Measurements from ENCODE around the gene HK1. TPM values are rescaled to one million over a fixed set of nuclear protein-coding genes. Genes with fewer than 3 reads are reported as not detected.
A peak's percentile ranks its signal among the peaks of the same experiment; 100 is the strongest.

Gene HK1
- total and polyA plus RNA-seq, 2 of the 13 experiments (the other 11 are each of a cell fraction or from before 2014, with no cell fraction given), result 0.29 to 1.5 TPM

DNA sequence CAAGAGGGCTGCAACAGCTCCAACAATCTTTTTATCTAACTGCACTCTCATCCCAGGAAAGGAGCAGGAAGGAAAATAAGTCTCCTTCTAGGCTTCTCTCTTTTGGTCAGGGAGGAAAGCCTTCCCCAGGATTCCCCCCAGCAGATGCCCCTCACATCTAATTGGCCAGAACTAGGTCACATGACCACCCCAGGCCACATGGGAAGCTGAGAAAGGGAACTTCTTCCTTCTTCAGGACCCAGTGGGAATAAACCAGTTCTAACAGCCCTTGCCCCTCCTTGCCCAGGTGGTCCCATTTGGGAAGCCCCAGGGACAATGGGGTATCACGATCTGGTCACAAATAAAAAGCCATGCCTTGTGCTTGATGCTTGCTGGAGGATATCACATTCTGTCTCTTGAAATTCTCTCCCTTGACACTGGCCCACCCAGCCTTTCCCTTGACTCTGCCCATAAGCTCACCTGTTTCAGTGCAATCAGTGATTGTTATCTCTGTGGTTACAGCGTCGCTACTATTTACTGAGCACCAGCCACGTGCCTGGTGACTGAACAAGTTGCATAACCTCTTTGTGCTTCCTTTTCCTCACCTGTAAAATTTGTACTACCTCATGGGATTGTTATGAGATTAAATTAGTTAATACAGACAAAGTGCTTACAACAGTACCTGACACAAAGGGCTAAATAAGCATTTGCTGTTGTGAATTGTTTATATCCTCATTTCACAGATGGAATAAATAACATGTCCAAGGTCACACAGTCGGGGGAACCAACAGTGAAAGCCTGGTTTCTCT is 147.4 kb downstream of the HK1 start (continued):
- no peak for TF ChIP-seq ASH2L (IDR thresholded peaks at IDR 0.05; ENCODE audit: insufficient read length, low read depth, low read length)
- TF ChIP-seq, protein P1, sequence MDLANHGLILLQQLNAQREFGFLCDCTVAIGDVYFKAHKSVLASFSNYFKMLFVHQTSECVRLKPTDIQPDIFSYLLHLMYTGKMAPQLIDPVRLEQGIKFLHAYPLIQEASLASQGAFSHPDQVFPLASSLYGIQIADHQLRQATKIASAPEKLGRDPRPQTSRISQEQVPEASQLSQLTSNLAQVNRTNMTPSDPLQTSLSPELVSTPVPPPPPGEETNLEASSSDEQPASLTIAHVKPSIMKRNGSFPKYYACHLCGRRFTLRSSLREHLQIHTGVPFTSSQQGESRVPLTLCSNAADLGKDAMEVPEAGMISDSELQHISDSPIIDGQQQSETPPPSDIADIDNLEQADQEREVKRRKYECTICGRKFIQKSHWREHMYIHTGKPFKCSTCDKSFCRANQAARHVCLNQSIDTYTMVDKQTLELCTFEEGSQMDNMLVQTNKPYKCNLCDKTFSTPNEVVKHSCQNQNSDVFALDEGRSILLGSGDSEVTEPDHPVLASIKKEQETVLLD (CRISPR knock-in tag; IDR thresholded peaks at IDR 0.05; ENCODE audit: low read depth), result 0 out of 2 replicates have a peak, but pooled peaks have one; percentile 18
- peak; percentile 67 for TF ChIP-seq PHF5A (CRISPR knock-in tag; IDR thresholded peaks at IDR 0.05; ENCODE audit: low read depth, unreplicated experiment)
- TF ChIP-seq ZBTB3 (CRISPR knock-in tag; IDR thresholded peaks at IDR 0.05; ENCODE audit: borderline replicate concordance, low read depth), result no peak
- 0 out of 2 replicates have a peak, but pooled peaks have one; percentile 35 for TF ChIP-seq YEATS4 (CRISPR knock-in tag; IDR thresholded peaks at IDR 0.05; ENCODE audit: borderline replicate concordance)
- TF ChIP-seq SNAPC2 (CRISPR knock-in tag; IDR thresholded peaks at IDR 0.05), result no peak
- TF ChIP-seq POGZ (CRISPR knock-in tag; IDR thresholded peaks at IDR 0.05), result no peak
- TF ChIP-seq STAG1 (CRISPR knock-in tag; IDR thresholded peaks at IDR 0.05), result no peak
- TF ChIP-seq KMT2B (CRISPR knock-in tag; IDR thresholded peaks at IDR 0.05), result 0 out of 2 replicates have a peak, but pooled peaks have one; percentile 33
- TF ChIP-seq, protein P2, sequence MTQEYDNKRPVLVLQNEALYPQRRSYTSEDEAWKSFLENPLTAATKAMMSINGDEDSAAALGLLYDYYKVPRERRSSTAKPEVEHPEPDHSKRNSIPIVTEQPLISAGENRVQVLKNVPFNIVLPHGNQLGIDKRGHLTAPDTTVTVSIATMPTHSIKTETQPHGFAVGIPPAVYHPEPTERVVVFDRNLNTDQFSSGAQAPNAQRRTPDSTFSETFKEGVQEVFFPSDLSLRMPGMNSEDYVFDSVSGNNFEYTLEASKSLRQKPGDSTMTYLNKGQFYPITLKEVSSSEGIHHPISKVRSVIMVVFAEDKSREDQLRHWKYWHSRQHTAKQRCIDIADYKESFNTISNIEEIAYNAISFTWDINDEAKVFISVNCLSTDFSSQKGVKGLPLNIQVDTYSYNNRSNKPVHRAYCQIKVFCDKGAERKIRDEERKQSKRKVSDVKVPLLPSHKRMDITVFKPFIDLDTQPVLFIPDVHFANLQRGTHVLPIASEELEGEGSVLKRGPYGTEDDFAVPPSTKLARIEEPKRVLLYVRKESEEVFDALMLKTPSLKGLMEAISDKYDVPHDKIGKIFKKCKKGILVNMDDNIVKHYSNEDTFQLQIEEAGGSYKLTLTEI (CRISPR knock-in tag; conservative IDR thresholded peaks at IDR 0.05), result no peak
- TF ChIP-seq ZMYM3 (CRISPR knock-in tag; IDR thresholded peaks at IDR 0.05), result peak; percentile 80
- TF ChIP-seq, protein P3, sequence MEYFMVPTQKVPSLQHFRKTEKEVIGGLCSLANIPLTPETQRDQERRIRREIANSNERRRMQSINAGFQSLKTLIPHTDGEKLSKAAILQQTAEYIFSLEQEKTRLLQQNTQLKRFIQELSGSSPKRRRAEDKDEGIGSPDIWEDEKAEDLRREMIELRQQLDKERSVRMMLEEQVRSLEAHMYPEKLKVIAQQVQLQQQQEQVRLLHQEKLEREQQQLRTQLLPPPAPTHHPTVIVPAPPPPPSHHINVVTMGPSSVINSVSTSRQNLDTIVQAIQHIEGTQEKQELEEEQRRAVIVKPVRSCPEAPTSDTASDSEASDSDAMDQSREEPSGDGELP (IDR thresholded peaks at IDR 0.05; ENCODE audit: borderline replicate concordance, low read depth), result peak; percentile 87; the same call in 1 of the 2 replicates
- TF ChIP-seq MIER2 (CRISPR knock-in tag; IDR thresholded peaks at IDR 0.05), result peak; percentile 63; the same call in 1 of the 2 replicates
- TF ChIP-seq, protein P4, sequence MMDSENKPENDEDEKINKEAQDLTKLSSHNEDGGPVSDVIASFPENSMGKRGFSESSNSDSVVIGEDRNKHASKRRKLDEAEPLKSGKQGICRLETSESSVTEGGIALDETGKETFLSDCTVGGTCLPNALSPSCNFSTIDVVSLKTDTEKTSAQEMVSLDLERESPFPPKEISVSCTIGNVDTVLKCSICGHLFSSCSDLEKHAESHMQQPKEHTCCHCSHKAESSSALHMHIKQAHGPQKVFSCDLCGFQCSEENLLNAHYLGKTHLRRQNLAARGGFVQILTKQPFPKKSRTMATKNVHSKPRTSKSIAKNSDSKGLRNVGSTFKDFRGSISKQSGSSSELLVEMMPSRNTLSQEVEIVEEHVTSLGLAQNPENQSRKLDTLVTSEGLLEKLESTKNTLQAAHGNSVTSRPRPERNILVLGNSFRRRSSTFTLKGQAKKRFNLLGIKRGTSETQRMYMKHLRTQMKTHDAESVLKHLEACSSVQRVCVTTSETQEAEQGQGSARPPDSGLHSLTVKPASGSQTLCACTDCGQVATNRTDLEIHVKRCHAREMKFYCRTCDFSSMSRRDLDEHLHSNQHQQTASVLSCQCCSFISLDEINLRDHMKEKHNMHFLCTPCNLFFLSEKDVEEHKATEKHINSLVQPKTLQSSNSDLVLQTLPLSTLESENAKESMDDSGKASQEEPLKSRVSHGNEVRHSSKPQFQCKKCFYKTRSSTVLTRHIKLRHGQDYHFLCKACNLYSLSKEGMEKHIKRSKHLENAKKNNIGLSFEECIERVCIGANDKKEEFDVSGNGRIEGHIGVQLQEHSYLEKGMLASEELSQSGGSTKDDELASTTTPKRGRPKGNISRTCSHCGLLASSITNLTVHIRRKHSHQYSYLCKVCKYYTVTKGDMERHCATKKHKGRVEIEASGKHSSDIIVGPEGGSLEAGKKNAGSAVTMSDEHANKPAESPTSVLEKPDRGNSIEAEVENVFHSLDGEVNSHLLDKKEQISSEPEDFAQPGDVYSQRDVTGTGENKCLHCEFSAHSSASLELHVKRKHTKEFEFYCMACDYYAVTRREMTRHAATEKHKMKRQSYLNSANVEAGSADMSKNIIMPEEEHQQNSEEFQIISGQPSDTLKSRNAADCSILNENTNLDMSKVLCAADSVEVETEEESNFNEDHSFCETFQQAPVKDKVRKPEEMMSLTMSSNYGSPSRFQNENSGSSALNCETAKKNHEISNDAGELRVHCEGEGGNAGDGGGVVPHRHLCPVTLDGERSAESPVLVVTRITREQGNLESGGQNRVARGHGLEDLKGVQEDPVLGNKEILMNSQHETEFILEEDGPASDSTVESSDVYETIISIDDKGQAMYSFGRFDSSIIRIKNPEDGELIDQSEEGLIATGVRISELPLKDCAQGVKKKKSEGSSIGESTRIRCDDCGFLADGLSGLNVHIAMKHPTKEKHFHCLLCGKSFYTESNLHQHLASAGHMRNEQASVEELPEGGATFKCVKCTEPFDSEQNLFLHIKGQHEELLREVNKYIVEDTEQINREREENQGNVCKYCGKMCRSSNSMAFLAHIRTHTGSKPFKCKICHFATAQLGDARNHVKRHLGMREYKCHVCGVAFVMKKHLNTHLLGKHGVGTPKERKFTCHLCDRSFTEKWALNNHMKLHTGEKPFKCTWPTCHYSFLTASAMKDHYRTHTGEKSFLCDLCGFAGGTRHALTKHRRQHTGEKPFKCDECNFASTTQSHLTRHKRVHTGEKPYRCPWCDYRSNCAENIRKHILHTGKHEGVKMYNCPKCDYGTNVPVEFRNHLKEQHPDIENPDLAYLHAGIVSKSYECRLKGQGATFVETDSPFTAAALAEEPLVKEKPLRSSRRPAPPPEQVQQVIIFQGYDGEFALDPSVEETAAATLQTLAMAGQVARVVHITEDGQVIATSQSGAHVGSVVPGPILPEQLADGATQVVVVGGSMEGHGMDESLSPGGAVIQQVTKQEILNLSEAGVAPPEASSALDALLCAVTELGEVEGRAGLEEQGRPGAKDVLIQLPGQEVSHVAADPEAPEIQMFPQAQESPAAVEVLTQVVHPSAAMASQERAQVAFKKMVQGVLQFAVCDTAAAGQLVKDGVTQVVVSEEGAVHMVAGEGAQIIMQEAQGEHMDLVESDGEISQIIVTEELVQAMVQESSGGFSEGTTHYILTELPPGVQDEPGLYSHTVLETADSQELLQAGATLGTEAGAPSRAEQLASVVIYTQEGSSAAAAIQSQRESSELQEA (CRISPR knock-in tag; IDR thresholded peaks at IDR 0.05; ENCODE audit: not compliant biosample characterization), result no peak
- TF ChIP-seq HNRNPUL1 (IDR thresholded peaks at IDR 0.05; ENCODE audit: low read depth, low read length), result no peak
- TF ChIP-seq ZNF75D (CRISPR knock-in tag; IDR thresholded peaks at IDR 0.05; ENCODE audit: borderline replicate concordance), result no peak

Measured in HepG2 (cell line).